NCI-H146 treated with DMSO at 0.1 percent for 48 hours (cell line): ENCODE measurements around the gene SH3PXD2A.

Experiments
- DNase-seq: peaks from one replicate; lab custom pipeline; 2025; ENCODE audit not compliant: unreplicated experiment; lab: John Stamatoyannopoulos, UW

The SH3PXD2A gene

GRCh38 chr10:103711351-103711994 is 143.9 kb downstream of the SH3PXD2A start:
- no peak for DNase-seq

- DNase-seq = no peak
These were observed 144.9 kb downstream of the SH3PXD2A start for GRCh38 chr10:103710490-103710889.

GRCh38 chr10:103709341-103709920 is 145.9 kb downstream of the SH3PXD2A start:
- DNase-seq = no peak

- no peak for DNase-seq
These were observed 146.6 kb downstream of the SH3PXD2A start for GRCh38 chr10:103708627-103709288.

- no peak for DNase-seq
These were observed 147.3 kb downstream of the SH3PXD2A start for GRCh38 chr10:103707956-103708626.

- no peak for DNase-seq
These were observed 148.6 kb downstream of the SH3PXD2A start for GRCh38 chr10:103706762-103707161.

- no peak for DNase-seq
These were observed 149.3 kb downstream of the SH3PXD2A start for GRCh38 chr10:103706047-103706446.

GRCh38 chr10:103703941-103704919 is 151.1 kb downstream of the SH3PXD2A start:
- no peak for DNase-seq

- no peak for DNase-seq
These were observed 153.8 kb downstream of the SH3PXD2A start for GRCh38 chr10:103701380-103702222.

- no peak for DNase-seq
These were observed 155.0 kb downstream of the SH3PXD2A start for GRCh38 chr10:103700436-103700715.

- no peak for DNase-seq
These were observed 155.6 kb downstream of the SH3PXD2A start for GRCh38 chr10:103699611-103700435.

GRCh38 chr10:103698266-103698665 is 157.1 kb downstream of the SH3PXD2A start:
- no peak for DNase-seq

GRCh38 chr10:103697787-103698186 is 157.6 kb downstream of the SH3PXD2A start:
- DNase-seq = no peak

- DNase-seq = no peak
These were observed 158.8 kb downstream of the SH3PXD2A start for GRCh38 chr10:103696411-103697145.

GRCh38 chr10:103696094-103696410 is 159.3 kb downstream of the SH3PXD2A start:
- DNase-seq = no peak

- no peak for DNase-seq
These were observed 159.8 kb downstream of the SH3PXD2A start for GRCh38 chr10:103695584-103696005.

- no peak for DNase-seq
These were observed 161.6 kb downstream of the SH3PXD2A start for GRCh38 chr10:103693812-103694205.

GRCh38 chr10:103692952-103693811 is 162.2 kb downstream of the SH3PXD2A start:
- DNase-seq = no peak
